ENCODE data around the gene QPCTL.

Gene QPCTL

DNA sequence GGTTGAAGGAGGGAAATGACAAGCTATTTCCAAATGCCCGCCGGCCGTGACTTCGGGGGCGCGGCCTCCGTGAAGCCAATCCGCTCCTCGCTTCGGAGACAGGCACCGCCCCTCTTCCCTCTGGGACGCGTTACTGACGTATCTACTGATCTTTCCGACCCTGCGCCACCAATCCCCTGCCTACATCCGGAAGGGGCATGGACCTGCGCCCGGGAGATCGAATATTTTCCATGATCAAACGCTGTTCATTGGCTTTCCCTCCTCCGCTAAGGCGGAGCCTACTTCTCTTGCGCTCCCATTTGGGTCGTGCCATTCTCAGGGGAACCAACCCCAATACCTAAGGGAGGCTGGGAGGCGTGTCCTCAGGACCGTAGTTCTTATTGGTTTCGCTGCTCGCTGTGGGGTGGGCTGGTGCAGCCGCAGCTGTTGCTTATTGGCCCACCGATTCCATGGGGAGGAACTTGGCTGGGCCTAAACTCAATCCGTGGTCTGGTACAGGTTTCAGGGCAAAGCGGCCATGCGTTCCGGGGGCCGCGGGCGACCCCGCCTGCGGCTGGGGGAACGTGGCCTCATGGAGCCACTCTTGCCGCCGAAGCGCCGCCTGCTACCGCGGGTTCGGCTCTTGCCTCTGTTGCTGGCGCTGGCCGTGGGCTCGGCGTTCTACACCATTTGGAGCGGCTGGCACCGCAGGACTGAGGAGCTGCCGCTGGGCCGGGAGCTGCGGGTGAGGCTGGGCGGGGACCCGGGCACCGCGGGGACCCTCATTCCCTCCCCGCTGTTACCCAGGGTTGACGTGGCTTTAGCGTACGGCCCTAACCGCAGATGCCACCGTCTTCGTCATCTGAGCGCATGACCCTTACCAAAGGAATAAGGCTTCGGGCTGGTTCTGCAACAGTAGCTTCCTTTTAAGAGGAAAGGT, at the start of gene QPCTL:
Gene QPCTL, plus strand, starts transcription at position 480 of the 919 bp plus-strand sequence. Its CDS starts 38 bp downstream, at position 518.
- peaks cover 47% of the 10 kb centered on the region for H3K36me3 ChIP-seq (ENCODE audit: insufficient read depth, insufficient read length, low read length)

GRCh38 chr19:45643024-45643926, 49.2 kb upstream of the QPCTL start:
- peak overlapping the region; percentile 65 for H3K4me3 ChIP-seq (ENCODE audit: insufficient read length, low read depth)
- H3K9ac ChIP-seq (ENCODE audit: insufficient read length, low read depth), result peak overlapping the region; percentile 76
- no peaks in the 10 kb centered on the region for H3K27me3 ChIP-seq (ENCODE audit: insufficient read depth, insufficient read length)
- 0 out of 2 replicates have a peak, but pooled peaks cover 4% of the 10 kb centered on the region for H3K9me3 ChIP-seq (ENCODE audit: insufficient read depth, low read length)
- H3K4me1 ChIP-seq (ENCODE audit: insufficient read depth, insufficient read length), result peaks cover 10% of the 10 kb centered on the region
- no peaks in the 10 kb centered on the region for H3K36me3 ChIP-seq (ENCODE audit: insufficient read depth, insufficient read length, low read length)
- no peak for TF ChIP-seq ZNF274 (IDR thresholded peaks at IDR 0.05; ENCODE audit: low read depth, low read length)
- TF ChIP-seq YY1 (IDR thresholded peaks at IDR 0.05; ENCODE audit: insufficient read depth, insufficient read length), result no peak
- no peak for TF ChIP-seq SUZ12 (IDR thresholded peaks at IDR 0.05; ENCODE audit: extremely low read depth, insufficient read depth, insufficient read length)
- DNase-seq (ENCODE audit: low read depth, low spot score), result peak; percentile 74

More for the DNA sequence above, at the start of gene QPCTL:
- peak within 1 kb of the TSS; percentile 88 for H3K4me3 ChIP-seq (ENCODE audit: insufficient read length, low read depth)
- peak; percentile 95 for DNase-seq (ENCODE audit: low read depth, low spot score)
- TF ChIP-seq ZNF274 (IDR thresholded peaks at IDR 0.05; ENCODE audit: low read depth, low read length) (no peak), SUZ12 (IDR thresholded peaks at IDR 0.05; ENCODE audit: extremely low read depth, insufficient read depth, insufficient read length) (no peak), YY1 (IDR thresholded peaks at IDR 0.05; ENCODE audit: insufficient read depth, insufficient read length) (no peak)
- H3K4me1 ChIP-seq (ENCODE audit: insufficient read depth, insufficient read length), result peaks cover 2% of the 10 kb centered on the region
- H3K9ac ChIP-seq (ENCODE audit: insufficient read length, low read depth), result peak within 1 kb of the TSS; percentile 97
- H3K27me3 ChIP-seq (ENCODE audit: insufficient read depth, insufficient read length), result no peaks in the 10 kb centered on the region
- H3K9me3 ChIP-seq (ENCODE audit: insufficient read depth, low read length), result no peaks in the 10 kb centered on the region

GRCh38 chr19:45643927-45644771, 48.3 kb upstream of the QPCTL start:
- no peak overlapping the region for H3K4me3 ChIP-seq (ENCODE audit: insufficient read length, low read depth)
- peak overlapping the region; percentile 53 for H3K9ac ChIP-seq (ENCODE audit: insufficient read length, low read depth)
- H3K4me1 ChIP-seq (ENCODE audit: insufficient read depth, insufficient read length), result peaks cover 10% of the 10 kb centered on the region
- TF ChIP-seq YY1 (IDR thresholded peaks at IDR 0.05; ENCODE audit: insufficient read depth, insufficient read length) (no peak), SUZ12 (IDR thresholded peaks at IDR 0.05; ENCODE audit: extremely low read depth, insufficient read depth, insufficient read length) (no peak), ZNF274 (IDR thresholded peaks at IDR 0.05; ENCODE audit: low read depth, low read length) (no peak)
- DNase-seq (ENCODE audit: low read depth, low spot score), result no peak
- H3K9me3 ChIP-seq (ENCODE audit: insufficient read depth, low read length), result 0 out of 2 replicates have a peak, but pooled peaks cover 4% of the 10 kb centered on the region
- H3K27me3 ChIP-seq (ENCODE audit: insufficient read depth, insufficient read length), result no peaks in the 10 kb centered on the region
- H3K36me3 ChIP-seq (ENCODE audit: insufficient read depth, insufficient read length, low read length), result no peaks in the 10 kb centered on the region

DNA sequence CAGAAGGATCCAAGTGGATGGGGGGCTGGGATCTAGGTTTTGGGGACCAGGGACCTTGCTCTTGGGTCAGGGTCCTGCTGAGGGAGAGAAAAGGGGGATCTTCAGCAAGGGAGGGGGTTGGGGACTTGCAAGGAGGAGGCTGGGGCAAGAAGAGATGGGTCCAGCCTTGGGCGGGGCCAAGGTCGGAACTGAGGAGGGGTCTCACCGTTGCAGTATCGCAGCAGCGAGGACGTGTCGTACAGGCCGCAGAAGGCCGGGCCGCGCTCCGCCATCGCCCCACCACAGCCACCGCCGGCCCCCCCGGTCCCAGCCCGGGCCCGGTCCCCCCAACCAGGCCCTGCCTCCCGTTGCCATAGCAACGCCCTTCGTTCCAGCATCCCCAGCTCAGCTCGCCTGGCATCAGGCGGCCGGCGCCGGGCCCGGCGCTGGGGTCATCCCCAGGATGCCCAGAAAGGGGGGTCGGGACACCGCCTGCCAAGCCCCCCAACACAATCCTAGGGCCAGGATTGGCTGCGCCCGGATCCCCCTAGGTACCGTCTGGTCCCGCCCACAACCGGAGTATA, 47.3 kb upstream of the QPCTL start:
- H3K9ac ChIP-seq (ENCODE audit: insufficient read length, low read depth), result no peak overlapping the region
- no peak for DNase-seq (ENCODE audit: low read depth, low spot score)
- no peaks in the 10 kb centered on the region for H3K27me3 ChIP-seq (ENCODE audit: insufficient read depth, insufficient read length)
- H3K9me3 ChIP-seq (ENCODE audit: insufficient read depth, low read length), result 0 out of 2 replicates have a peak, but pooled peaks cover 4% of the 10 kb centered on the region
- H3K36me3 ChIP-seq (ENCODE audit: insufficient read depth, insufficient read length, low read length), result no peaks in the 10 kb centered on the region
- H3K4me3 ChIP-seq (ENCODE audit: insufficient read length, low read depth), result no peak overlapping the region
- peaks cover 10% of the 10 kb centered on the region for H3K4me1 ChIP-seq (ENCODE audit: insufficient read depth, insufficient read length)
- TF ChIP-seq SUZ12 (IDR thresholded peaks at IDR 0.05; ENCODE audit: extremely low read depth, insufficient read depth, insufficient read length) (no peak), YY1 (IDR thresholded peaks at IDR 0.05; ENCODE audit: insufficient read depth, insufficient read length) (no peak), ZNF274 (IDR thresholded peaks at IDR 0.05; ENCODE audit: low read depth, low read length) (no peak)

DNA sequence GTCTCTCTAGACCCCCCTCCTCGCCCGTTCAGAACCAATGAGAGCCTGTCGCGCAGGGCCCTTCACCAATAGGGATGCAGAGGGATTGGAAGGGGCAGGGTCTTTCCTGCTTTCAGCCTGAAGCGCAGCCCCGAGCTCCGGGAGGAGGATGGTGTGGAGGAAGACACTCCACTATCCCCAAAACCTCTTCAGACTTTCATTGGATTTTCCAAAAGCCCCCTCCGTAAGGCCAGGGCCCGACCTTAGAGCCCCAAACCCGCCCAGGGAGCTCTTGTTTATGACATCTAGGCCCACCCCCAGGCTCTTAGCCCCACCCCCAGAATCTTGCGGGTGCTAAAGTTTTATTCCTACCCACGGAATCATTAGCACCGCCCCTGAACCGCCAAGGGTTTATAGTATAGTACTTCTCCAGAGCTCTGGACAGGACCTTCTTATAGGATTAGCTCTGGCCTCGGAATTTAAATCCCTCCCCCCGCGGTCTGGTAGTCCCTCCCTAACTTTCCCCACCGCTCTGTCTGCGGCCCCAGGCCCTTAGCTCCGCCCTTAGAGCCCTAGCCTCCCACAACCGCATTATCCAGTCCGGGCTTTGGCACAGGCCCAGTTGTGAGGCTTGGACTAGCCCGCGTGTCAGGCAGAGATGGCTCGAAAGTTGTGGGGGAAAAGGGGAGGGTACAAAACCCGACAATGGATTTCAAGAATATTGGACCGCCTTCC, 46.7 kb upstream of the QPCTL start:
- Histone ChIP-seq H3K9ac (ENCODE audit: insufficient read length, low read depth) (no peak overlapping the region), H3K4me3 (ENCODE audit: insufficient read length, low read depth) (no peak overlapping the region), H3K4me1 (ENCODE audit: insufficient read depth, insufficient read length) (peaks cover 10% of the 10 kb centered on the region), H3K27me3 (ENCODE audit: insufficient read depth, insufficient read length) (no peaks in the 10 kb centered on the region), H3K9me3 (ENCODE audit: insufficient read depth, low read length) (0 out of 2 replicates have a peak, but pooled peaks cover 4% of the 10 kb centered on the region), H3K36me3 (ENCODE audit: insufficient read depth, insufficient read length, low read length) (no peaks in the 10 kb centered on the region)
- no peak for TF ChIP-seq YY1 (IDR thresholded peaks at IDR 0.05; ENCODE audit: insufficient read depth, insufficient read length)
- TF ChIP-seq SUZ12 (IDR thresholded peaks at IDR 0.05; ENCODE audit: extremely low read depth, insufficient read depth, insufficient read length), result no peak
- TF ChIP-seq ZNF274 (IDR thresholded peaks at IDR 0.05; ENCODE audit: low read depth, low read length), result no peak
- no peak for DNase-seq (ENCODE audit: low read depth, low spot score)
